G401.6 (cell line): ENCODE results near the gene SMIM11.
"Not testable (repeated sequence)": the region's sequence is repeated elsewhere in the genome, so short reads cannot be mapped to it uniquely, and the experiment has no call there.

ENCODE experiments used
- FAIRE-seq: peaks from 2 replicates; lab custom pipeline; 2012; peaks lifted over from hg19 to GRCh38; lab: Jason Lieb, UNC

SMIM11 gene

GRCh38 chr21:34355570-34355969, 19.7 kb upstream of the SMIM11 start:
- no peak for FAIRE-seq

GRCh38 chr21:34357889-34358288, 17.4 kb upstream of the SMIM11 start:
- no peak for FAIRE-seq

GRCh38 chr21:34358866-34359265, 16.4 kb upstream of the SMIM11 start:
- no peak for FAIRE-seq

- no peak for FAIRE-seq
Measured at GRCh38 chr21:34360488-34361241, 14.6 kb upstream of the SMIM11 start.

- no peak for FAIRE-seq
Measured at GRCh38 chr21:34362136-34362444, 13.2 kb upstream of the SMIM11 start.

GRCh38 chr21:34362670-34363069, 12.6 kb upstream of the SMIM11 start:
- FAIRE-seq = no peak

GRCh38 chr21:34363733-34364132, 11.6 kb upstream of the SMIM11 start, which contains the start of gene KCNE2:
KCNE2 (plus strand) TSS chr21:34364006; CDS start chr21:34370479, 6,473 bp downstream.
- FAIRE-seq = no peak

- no peak for FAIRE-seq
Measured at GRCh38 chr21:34364921-34365320, 10.4 kb upstream of the SMIM11 start.

GRCh38 chr21:34365809-34366208, 9.5 kb upstream of the SMIM11 start:
- no peak for FAIRE-seq

- FAIRE-seq = peak; percentile 96
Measured at GRCh38 chr21:34367320-34367935, 7.9 kb upstream of the SMIM11 start.

GRCh38 chr21:34369741-34370140, 5.6 kb upstream of the SMIM11 start:
- FAIRE-seq = no peak

GRCh38 chr21:34372321-34372720, 3.0 kb upstream of the SMIM11 start:
- no peak for FAIRE-seq

- FAIRE-seq = not testable (repeated sequence)
Measured at GRCh38 chr21:34374462-34374861, 845 bp upstream of the SMIM11 start.

GRCh38 chr21:34375619-34375972, 289 bp downstream of the SMIM11 start:
- FAIRE-seq = not testable (repeated sequence)

- peak; percentile 92 for FAIRE-seq
Measured at GRCh38 chr21:34383138-34383537, 7.8 kb downstream of the SMIM11 start.

GRCh38 chr21:34383724-34384415, 8.6 kb downstream of the SMIM11 start:
- FAIRE-seq = peak; percentile 71

- FAIRE-seq = not testable (repeated sequence)
Measured at GRCh38 chr21:34400522-34400921, 25.2 kb downstream of the SMIM11 start.

- FAIRE-seq = not testable (repeated sequence)
Measured at GRCh38 chr21:34404742-34405141, 29.4 kb downstream of the SMIM11 start.

GRCh38 chr21:34405686-34406085, 30.4 kb downstream of the SMIM11 start:
- FAIRE-seq = not testable (repeated sequence)

GRCh38 chr21:34406102-34406501, 30.8 kb downstream of the SMIM11 start:
- not testable (repeated sequence) for FAIRE-seq

GRCh38 chr21:34406676-34407075, 31.4 kb downstream of the SMIM11 start:
- FAIRE-seq = not testable (repeated sequence)

GRCh38 chr21:34407294-34407693, 32.0 kb downstream of the SMIM11 start:
- FAIRE-seq = not testable (repeated sequence)

GRCh38 chr21:34417448-34418077, 42.3 kb downstream of the SMIM11 start:
- FAIRE-seq = not testable (repeated sequence)
